ENCODE measurements around the gene PPP1R8.

PPP1R8 gene

DNA sequence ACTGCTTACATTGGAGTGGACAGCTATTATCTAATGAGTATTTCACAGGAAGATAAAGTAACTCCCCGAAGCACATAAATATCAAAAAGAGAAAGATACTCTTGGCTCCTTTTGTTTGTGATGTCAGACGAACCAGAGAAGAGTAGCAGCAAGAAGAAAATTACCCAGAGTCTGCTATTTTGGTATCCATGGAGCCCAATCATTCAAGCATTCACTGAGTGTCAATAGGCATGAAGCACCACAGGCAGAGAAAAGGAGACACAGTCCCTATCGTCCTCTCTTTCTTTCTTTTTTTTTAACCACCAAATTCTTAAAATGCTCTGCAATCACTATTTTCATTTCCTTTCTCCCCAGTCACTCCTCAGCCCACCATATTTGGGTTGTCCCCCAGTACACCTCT lies 63.9 kb downstream of the PPP1R8 start:
- DNase-seq (ENCODE audit: low spot score) = no peak
